WTC11 (cell line): ENCODE measurements around the gene ALG14.

Source experiments
- AFF4 ChIP-seq: sonication (generic); formaldehyde crosslinking; IDR thresholded peaks from 2 replicates; pipeline ENCODE4 v1.8.1; 2023; ENCODE audit warnings: mild to moderate bottlenecking, missing genetic modification reagents, borderline replicate concordance
- CTCF ChIP-seq: fragments of 200-600 bp; IDR thresholded peaks from 2 replicates; pipeline ENCODE4 v1.8.0; 2022; ENCODE audit warnings: antibody characterized with exemption
- EMX1 ChIP-seq: fragments of 250-450 bp; sonication (Bioruptor Pico); IDR thresholded peaks from 2 replicates; pipeline ENCODE4 v1.8.0; 2021; ENCODE audit warnings: mild to moderate bottlenecking
- FOXK1 ChIP-seq: sonication (generic); formaldehyde crosslinking; IDR thresholded peaks from 2 replicates; pipeline ENCODE4 v1.8.0; 2022; ENCODE audit warnings: mild to moderate bottlenecking, moderate library complexity, missing genetic modification reagents
- NFE2L1 ChIP-seq: sonication (generic); formaldehyde crosslinking; IDR thresholded peaks from 2 replicates; pipeline ENCODE4 v1.8.1; 2023; ENCODE audit warnings: missing genetic modification reagents
- ZBTB21 ChIP-seq: sonication (generic); formaldehyde crosslinking; IDR thresholded peaks from 2 replicates; pipeline ENCODE4 v1.8.1; 2023; ENCODE audit warnings: mild to moderate bottlenecking, missing genetic modification reagents, borderline replicate concordance
- ZNF263 ChIP-seq: sonication (generic); formaldehyde crosslinking; IDR thresholded peaks from 2 replicates; pipeline ENCODE4 v1.8.1; 2022; ENCODE audit warnings: low read depth, mild to moderate bottlenecking, moderate library complexity, missing genetic modification reagents
- ZNF512 ChIP-seq: sonication (generic); formaldehyde crosslinking; IDR thresholded peaks from 2 replicates; pipeline ENCODE4 v1.8.1; 2022; ENCODE audit warnings: missing genetic modification reagents, borderline replicate concordance
- TF ChIP-seq, protein P1 (sequence below): sonication (generic); formaldehyde crosslinking; conservative IDR thresholded peaks from 2 replicates; pipeline ENCODE4 v1.8.1; 2022; ENCODE audit warnings: mild to moderate bottlenecking, missing genetic modification reagents
- TF ChIP-seq, protein P2 (sequence below): fragments of 250-450 bp; sonication (Bioruptor Pico); IDR thresholded peaks from 2 replicates; pipeline ENCODE4 v2.1.2; 2022; ENCODE audit warnings: mild to moderate bottlenecking, moderate library complexity
- TF ChIP-seq, protein P3 (sequence below): sonication (generic); formaldehyde crosslinking; IDR thresholded peaks from 2 replicates; pipeline ENCODE4 v1.8.0; 2023; ENCODE audit warnings: missing genetic modification reagents
- TF ChIP-seq, protein P4 (sequence below): sonication (generic); formaldehyde crosslinking; IDR thresholded peaks from 2 replicates; pipeline ENCODE4 v1.8.0; 2022; ENCODE audit warnings: mild to moderate bottlenecking, missing genetic modification reagents
- TF ChIP-seq, protein P5 (sequence below): sonication (generic); formaldehyde crosslinking; IDR thresholded peaks from 2 replicates; pipeline ENCODE4 v1.8.0; 2022; ENCODE audit warnings: mild to moderate bottlenecking, missing genetic modification reagents

- TF ChIP-seq CTCF, result no peak
- TF ChIP-seq FOXK1 (CRISPR knock-in tag), result no peak
- TF ChIP-seq AFF4, result no peak
- TF ChIP-seq NFE2L1 (CRISPR knock-in tag), result no peak
- TF ChIP-seq EMX1 (CRISPR knock-in tag), result no peak
- TF ChIP-seq, protein P1, sequence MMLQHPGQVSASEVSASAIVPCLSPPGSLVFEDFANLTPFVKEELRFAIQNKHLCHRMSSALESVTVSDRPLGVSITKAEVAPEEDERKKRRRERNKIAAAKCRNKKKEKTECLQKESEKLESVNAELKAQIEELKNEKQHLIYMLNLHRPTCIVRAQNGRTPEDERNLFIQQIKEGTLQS (CRISPR knock-in tag), result no peak
- TF ChIP-seq ZBTB21 (CRISPR knock-in tag), result no peak
- no peak for TF ChIP-seq ZNF263 (CRISPR knock-in tag)
- TF ChIP-seq, protein P2, sequence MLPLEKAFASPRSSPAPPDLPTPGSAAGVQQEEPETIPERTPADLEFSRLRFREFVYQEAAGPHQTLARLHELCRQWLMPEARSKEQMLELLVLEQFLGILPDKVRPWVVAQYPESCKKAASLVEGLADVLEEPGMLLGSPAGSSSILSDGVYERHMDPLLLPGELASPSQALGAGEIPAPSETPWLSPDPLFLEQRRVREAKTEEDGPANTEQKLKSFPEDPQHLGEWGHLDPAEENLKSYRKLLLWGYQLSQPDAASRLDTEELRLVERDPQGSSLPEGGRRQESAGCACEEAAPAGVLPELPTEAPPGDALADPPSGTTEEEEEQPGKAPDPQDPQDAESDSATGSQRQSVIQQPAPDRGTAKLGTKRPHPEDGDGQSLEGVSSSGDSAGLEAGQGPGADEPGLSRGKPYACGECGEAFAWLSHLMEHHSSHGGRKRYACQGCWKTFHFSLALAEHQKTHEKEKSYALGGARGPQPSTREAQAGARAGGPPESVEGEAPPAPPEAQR (CRISPR knock-in tag), result no peak
- TF ChIP-seq, protein P3, sequence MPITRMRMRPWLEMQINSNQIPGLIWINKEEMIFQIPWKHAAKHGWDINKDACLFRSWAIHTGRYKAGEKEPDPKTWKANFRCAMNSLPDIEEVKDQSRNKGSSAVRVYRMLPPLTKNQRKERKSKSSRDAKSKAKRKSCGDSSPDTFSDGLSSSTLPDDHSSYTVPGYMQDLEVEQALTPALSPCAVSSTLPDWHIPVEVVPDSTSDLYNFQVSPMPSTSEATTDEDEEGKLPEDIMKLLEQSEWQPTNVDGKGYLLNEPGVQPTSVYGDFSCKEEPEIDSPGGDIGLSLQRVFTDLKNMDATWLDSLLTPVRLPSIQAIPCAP (CRISPR knock-in tag), result no peak
- TF ChIP-seq, protein P4, sequence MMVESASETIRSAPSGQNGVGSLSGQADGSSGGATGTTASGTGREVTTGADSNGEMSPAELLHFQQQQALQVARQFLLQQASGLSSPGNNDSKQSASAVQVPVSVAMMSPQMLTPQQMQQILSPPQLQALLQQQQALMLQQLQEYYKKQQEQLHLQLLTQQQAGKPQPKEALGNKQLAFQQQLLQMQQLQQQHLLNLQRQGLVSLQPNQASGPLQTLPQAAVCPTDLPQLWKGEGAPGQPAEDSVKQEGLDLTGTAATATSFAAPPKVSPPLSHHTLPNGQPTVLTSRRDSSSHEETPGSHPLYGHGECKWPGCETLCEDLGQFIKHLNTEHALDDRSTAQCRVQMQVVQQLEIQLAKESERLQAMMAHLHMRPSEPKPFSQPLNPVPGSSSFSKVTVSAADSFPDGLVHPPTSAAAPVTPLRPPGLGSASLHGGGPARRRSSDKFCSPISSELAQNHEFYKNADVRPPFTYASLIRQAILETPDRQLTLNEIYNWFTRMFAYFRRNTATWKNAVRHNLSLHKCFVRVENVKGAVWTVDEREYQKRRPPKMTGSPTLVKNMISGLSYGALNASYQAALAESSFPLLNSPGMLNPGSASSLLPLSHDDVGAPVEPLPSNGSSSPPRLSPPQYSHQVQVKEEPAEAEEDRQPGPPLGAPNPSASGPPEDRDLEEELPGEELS (CRISPR knock-in tag), result no peak
- TF ChIP-seq ZNF512 (CRISPR knock-in tag), result no peak
- TF ChIP-seq, protein P5, sequence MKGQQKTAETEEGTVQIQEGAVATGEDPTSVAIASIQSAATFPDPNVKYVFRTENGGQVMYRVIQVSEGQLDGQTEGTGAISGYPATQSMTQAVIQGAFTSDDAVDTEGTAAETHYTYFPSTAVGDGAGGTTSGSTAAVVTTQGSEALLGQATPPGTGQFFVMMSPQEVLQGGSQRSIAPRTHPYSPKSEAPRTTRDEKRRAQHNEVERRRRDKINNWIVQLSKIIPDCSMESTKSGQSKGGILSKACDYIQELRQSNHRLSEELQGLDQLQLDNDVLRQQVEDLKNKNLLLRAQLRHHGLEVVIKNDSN (CRISPR knock-in tag), result no peak
These were observed 101.2 kb downstream of the ALG14 start for GRCh38 chr1:94971491-94971924.
